ENCODE data around the gene RAD51B. TPM values are rescaled to one million over a fixed set of nuclear protein-coding genes. Genes with fewer than 3 reads are reported as not detected.

Gene RAD51B
- total and polyA plus RNA-seq, 9 of the 15 experiments (the other 6 are each of a cell fraction or from before 2014, with no cell fraction given), result 8.5 to 17.3 (median 11.3) TPM

DNA sequence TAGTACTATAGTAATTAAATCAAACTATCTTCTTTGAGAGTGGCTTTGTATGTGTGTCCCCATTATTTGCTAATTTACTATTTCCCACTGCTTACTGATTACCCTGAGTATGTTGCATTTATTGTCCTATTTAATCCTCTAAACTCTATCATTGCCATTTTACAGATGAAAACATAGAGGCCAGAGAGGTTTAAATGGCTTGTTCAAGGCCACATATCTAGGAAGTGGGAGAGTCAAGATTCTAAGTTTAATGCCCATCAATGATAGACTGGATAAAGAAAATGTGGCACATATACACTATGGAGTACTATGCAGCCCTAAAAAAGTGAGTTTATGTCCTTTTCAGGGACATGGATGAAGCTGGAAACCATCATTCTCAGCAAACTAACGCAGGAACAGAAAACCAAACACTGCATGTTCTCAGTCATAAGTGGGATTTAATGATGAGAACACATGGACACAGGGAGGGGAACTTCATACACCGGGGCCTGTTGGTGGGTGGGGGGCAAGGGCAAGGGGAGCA is 553.6 kb downstream of the RAD51B start:
- no peaks in the 10 kb centered on the region for H3K79me2 ChIP-seq (ENCODE audit: control insufficient read depth, insufficient read depth, low read length)
- no peak overlapping the region for H3K4me2 ChIP-seq (ENCODE audit: insufficient read depth, low read length)
- H2AFZ ChIP-seq (ENCODE audit: low read depth, low read length), result no peak overlapping the region
- in situ Hi-C loops (cut with MboI) (no loop called here), intact Hi-C loops (cut with micrococcal nuclease) (no loop called here)
- CTCF ChIA-PET (ENCODE audit: low intra/inter-chr PET ratio), result no interaction called here
- no peak overlapping the region for H3K4me3 ChIP-seq
- H3K4me1 ChIP-seq (replicated peaks in 1 of 2; ENCODE audit: control insufficient read depth in 2 of 2, insufficient read depth in 2 of 2, low read length in 2 of 2), result peaks cover 0 to 7% of the 10 kb centered on the region in 2 experiments; a peak in 2 of 5 replicates
- no peaks in the 10 kb centered on the region for H3K27me3 ChIP-seq (ENCODE audit: control insufficient read depth in 2 of 2, insufficient read depth in 2 of 2, low read length in 2 of 2)
- POLR2A ChIA-PET, result no interaction called here
- 44% methylated on average over 2 of the region's 2 CpGs for WGBS (ENCODE audit: insufficient coverage, low coverage, missing lambda C conversion rate)
- H3K27ac ChIP-seq (ENCODE audit: extremely low read depth, low read depth, low read length), result no peak overlapping the region
- DNase-seq (ENCODE audit: extremely low read depth in 1 of 4, low spot score in 3 of 4) (no peak), FAIRE-seq (no peak), ATAC-seq (no peak)
- TF ChIP-seq BCOR (IDR thresholded peaks at IDR 0.05), result 0 out of 2 replicates have a peak, but pooled peaks have one; percentile 12
- no peak for TF ChIP-seq PTBP1 (IDR thresholded peaks at IDR 0.05; ENCODE audit: low read depth, low read length)
- TF ChIP-seq ZNF146 (CRISPR knock-in tag; IDR thresholded peaks at IDR 0.05; ENCODE audit: unreplicated experiment), result peak; percentile 74
- TF ChIP-seq RBM25 (IDR thresholded peaks at IDR 0.05; ENCODE audit: low read depth, low read length, severe bottlenecking), result peak; percentile 63
- H3K9me3 ChIP-seq (replicated peaks; ENCODE audit: control insufficient read depth, insufficient read depth, low read depth, low read length), result no peaks in the 10 kb centered on the region
- H3K9me1 ChIP-seq (ENCODE audit: control insufficient read depth, insufficient read depth, low read length), result no peaks in the 10 kb centered on the region
- H3K9ac ChIP-seq (ENCODE audit: insufficient read depth in 1 of 2, low read depth in 2 of 2, low read length in 2 of 2), result no peak overlapping the region
- BruUV-seq (replicated peaks), result no TSS peak
- no peaks in the 10 kb centered on the region for H4K20me1 ChIP-seq (replicated peaks; ENCODE audit: control insufficient read depth, insufficient read depth, low read length)
- no peaks in the 10 kb centered on the region for H3K36me3 ChIP-seq (ENCODE audit: control insufficient read depth, insufficient read depth, low read length)

GRCh38 chr14:68373847-68374444 is 554.4 kb downstream of the RAD51B start:
- H3K9me3 ChIP-seq (replicated peaks; ENCODE audit: control insufficient read depth, insufficient read depth, low read depth, low read length), result no peaks in the 10 kb centered on the region
- H2AFZ ChIP-seq (ENCODE audit: low read depth, low read length), result no peak overlapping the region
- no peak overlapping the region for H3K9ac ChIP-seq (ENCODE audit: insufficient read depth in 1 of 2, low read depth in 2 of 2, low read length in 2 of 2)
- no peak overlapping the region for H3K4me2 ChIP-seq (ENCODE audit: insufficient read depth, low read length)
- no peak for FAIRE-seq
- POLR2A ChIA-PET, result interaction anchor here (0.7 kb wide), 1 partner anchor 423 kb away, joined by 3 read pairs; no protein-coding TSS in a partner anchor
- peaks cover 0 to 7% of the 10 kb centered on the region in 2 experiments; a peak in 2 of 5 replicates for H3K4me1 ChIP-seq (replicated peaks in 1 of 2; ENCODE audit: control insufficient read depth in 2 of 2, insufficient read depth in 2 of 2, low read length in 2 of 2)
- ATAC-seq, result no peak
- in situ Hi-C loops (cut with MboI) (no loop called here), intact Hi-C loops (cut with micrococcal nuclease) (no loop called here)
- H3K36me3 ChIP-seq (ENCODE audit: control insufficient read depth, insufficient read depth, low read length), result no peaks in the 10 kb centered on the region
- BruUV-seq (replicated peaks), result no TSS peak
- no peak overlapping the region for H3K27ac ChIP-seq (ENCODE audit: extremely low read depth, low read depth, low read length)
- no peaks in the 10 kb centered on the region for H3K9me1 ChIP-seq (ENCODE audit: control insufficient read depth, insufficient read depth, low read length)
- CTCF ChIA-PET (ENCODE audit: low intra/inter-chr PET ratio), result no interaction called here
- no peaks in the 10 kb centered on the region for H3K79me2 ChIP-seq (ENCODE audit: control insufficient read depth, insufficient read depth, low read length)
- H3K27me3 ChIP-seq (ENCODE audit: control insufficient read depth in 2 of 2, insufficient read depth in 2 of 2, low read length in 2 of 2), result no peaks in the 10 kb centered on the region
- DNase-seq (ENCODE audit: extremely low read depth in 1 of 4, low spot score in 3 of 4), result no peak
- 0% methylated on average over 2 of the region's 2 CpGs for WGBS (ENCODE audit: insufficient coverage, low coverage, missing lambda C conversion rate)
- no peaks in the 10 kb centered on the region for H4K20me1 ChIP-seq (replicated peaks; ENCODE audit: control insufficient read depth, insufficient read depth, low read length)
- H3K4me3 ChIP-seq, result no peak overlapping the region
- TF ChIP-seq SMARCB1 (IDR thresholded peaks at IDR 0.05; ENCODE audit: insufficient read length, low read depth) (no peak), CXXC5 (CRISPR knock-in tag; IDR thresholded peaks at IDR 0.05) (no peak), UBTF (IDR thresholded peaks at IDR 0.05; ENCODE audit: borderline replicate concordance in 1 of 2, low read depth in 2 of 2, low read length in 2 of 2) (no peak), COPS2 (conservative IDR thresholded peaks at IDR 0.05) (no peak), NFIC (IDR thresholded peaks at IDR 0.05) (no peak), RAD21 (CRISPR knock-in tag; conservative IDR thresholded peaks at IDR 0.05 in 1 of 2, IDR thresholded peaks at IDR 0.05 in 1 of 2) (peak in 1 of 2 experiments; percentile 17; a peak in 1 of 4 replicates), CSDE1 (IDR thresholded peaks at IDR 0.05) (no peak)
- TF ChIP-seq, protein P1, sequence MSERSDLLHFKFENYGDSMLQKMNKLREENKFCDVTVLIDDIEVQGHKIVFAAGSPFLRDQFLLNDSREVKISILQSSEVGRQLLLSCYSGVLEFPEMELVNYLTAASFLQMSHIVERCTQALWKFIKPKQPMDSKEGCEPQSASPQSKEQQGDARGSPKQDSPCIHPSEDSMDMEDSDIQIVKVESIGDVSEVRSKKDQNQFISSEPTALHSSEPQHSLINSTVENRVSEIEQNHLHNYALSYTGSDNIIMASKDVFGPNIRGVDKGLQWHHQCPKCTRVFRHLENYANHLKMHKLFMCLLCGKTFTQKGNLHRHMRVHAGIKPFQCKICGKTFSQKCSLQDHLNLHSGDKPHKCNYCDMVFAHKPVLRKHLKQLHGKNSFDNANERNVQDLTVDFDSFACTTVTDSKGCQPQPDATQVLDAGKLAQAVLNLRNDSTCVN (CRISPR knock-in tag; IDR thresholded peaks at IDR 0.05), result no peak

Measured in K562 (cell line).